HS-5 (cell line): ENCODE results near the gene CCDC117.
"Not testable (repeated sequence)": the region's sequence is repeated elsewhere in the genome, so short reads cannot be mapped to it uniquely, and the experiment has no call there.

Source experiments
- DNase-seq: peaks from one replicate; pipeline ENCODE4 v3.0.0-alpha.2; 2012; ENCODE audit warnings: low read depth

Gene CCDC117

GRCh38 chr22:28801845-28802594, 29.5 kb downstream of the CCDC117 start:
- no peak for DNase-seq

DNA sequence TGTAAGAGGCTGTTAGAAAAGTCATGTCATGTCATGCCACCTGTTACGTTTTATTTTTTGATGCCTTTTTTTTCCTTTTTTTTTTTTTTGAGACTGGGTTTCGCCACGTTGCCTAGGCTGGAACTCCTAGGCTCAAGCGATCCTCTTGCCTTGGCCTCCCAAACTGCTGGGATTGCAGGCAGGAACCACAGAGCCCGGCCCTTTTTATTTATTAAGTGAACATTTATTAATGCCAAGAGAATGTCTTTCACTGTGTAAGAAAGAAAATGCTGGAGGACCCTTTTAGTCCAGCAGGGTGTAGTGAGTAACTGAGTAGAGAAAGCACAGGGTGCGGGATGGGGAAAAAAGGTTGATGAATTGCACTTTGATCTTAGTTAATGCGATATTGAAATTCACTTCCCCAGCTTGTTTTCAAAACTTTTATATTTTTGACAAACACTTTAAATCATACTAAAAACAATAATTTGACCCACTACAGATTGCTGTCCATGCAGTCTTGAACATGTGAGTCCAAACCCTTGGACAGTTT, 30.2 kb downstream of the CCDC117 start:
- no peak for DNase-seq

DNA sequence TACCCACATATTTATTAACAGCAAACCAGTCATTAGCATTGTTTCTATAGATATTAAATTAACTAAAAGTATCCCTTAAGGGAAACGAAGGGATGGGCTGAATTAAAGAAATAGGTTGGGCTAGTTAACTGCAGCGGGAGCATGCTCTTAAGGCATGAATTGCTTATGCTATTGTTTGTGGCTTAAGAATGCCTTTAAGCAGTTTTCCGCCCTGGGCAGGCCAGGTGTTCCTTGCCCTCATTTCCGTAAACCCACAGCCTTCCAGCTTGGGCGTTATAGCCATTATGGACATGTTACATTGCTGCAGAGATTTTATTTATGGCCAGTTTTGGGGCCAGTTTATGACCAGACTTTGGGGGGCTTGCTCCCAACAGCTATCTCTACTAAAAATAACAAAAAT, 32.9 kb downstream of the CCDC117 start:
- not testable (repeated sequence) for DNase-seq

DNA sequence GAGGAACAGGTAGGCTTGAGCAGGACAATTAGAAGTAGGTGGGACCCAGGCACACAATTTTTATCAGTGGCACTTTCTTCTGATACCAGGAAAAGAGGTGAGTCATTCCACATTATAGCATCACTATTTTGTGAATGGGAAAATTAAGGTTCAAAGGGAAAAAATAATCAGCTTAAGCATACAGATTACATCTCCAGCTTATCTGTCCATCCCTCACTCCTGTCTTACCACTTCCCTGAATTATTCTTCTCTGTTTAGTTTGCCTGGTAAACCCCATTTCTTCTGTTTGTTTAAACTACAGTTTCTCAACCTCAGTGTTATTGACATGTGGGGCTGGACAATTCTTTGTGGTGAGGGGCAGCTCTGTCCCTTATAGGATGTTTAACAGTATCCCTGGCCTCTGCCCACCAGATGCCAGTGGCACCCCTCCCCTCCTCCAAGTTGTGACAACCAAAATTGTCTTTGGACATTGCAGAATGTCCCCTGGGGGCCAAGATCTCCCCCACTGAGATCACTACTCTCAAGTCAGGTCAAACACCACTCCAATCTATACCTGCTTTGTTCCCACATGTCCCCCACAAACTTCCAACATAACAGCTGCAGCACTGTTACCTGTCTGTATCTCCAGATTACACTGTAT, 36.3 kb downstream of the CCDC117 start:
- DNase-seq = no peak

GRCh38 chr22:28810821-28811491, 38.5 kb downstream of the CCDC117 start:
- no peak for DNase-seq

GRCh38 chr22:28812516-28812915, 40.0 kb downstream of the CCDC117 start:
- DNase-seq = no peak

DNA sequence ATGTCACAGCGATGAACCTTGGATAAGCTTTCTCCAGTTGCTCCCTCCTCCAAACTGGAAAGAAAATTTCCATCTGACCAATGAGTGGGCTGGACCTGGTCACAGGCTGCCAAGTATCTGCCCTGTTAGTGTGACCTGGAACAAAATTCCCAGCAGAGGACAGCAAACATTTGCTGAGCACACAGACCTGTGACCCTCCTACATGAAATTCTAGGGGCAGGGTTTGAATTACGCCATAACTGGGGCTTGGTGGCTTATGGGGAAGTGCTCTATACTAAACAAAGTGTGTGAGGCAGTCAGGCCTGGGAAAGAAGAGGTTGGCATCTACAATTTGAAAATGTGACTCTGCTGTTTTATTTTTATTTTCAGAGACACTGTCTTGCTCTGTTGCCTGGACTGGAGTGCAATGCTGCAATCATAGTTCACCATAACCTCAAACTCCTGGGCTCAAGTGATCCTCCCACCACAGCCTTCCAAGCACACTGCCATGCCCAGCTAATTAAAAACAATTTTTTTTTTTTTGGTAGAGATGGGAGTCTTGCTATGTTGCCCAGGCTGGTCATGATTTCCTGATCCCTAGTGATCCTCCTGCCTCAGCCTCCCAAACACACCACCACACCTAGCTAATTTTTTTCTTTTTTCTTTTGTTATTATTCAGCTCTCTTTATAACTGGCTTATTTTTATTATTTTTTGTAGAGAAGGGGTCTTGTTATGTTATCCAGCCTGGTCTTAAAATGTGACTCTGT, 41.5 kb downstream of the CCDC117 start:
- DNase-seq = no peak

- no peak for DNase-seq
These were observed 42.6 kb downstream of the CCDC117 start for GRCh38 chr22:28815111-28815510.

DNA sequence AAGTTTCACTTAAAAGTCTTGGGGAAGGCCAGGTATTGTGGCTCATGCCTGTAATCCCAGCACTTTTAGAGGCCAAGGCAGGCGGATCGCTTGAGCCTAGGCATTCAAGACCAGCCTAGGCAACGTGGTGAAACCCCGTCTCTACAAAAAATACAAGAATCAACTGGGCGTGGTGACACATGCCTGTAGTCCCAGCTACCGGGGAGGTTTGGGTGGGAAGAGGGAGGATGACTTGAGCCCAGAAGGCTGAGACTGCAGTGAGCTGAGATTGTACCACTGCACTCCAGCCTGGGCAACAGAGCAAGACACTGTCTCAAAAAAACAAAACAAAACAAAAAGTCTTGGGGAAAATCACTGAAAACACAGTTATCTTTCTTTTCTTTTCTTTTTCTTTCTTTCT, 43.2 kb downstream of the CCDC117 start:
- no peak for DNase-seq

GRCh38 chr22:28817064-28817463, 44.6 kb downstream of the CCDC117 start:
- no peak for DNase-seq

DNA sequence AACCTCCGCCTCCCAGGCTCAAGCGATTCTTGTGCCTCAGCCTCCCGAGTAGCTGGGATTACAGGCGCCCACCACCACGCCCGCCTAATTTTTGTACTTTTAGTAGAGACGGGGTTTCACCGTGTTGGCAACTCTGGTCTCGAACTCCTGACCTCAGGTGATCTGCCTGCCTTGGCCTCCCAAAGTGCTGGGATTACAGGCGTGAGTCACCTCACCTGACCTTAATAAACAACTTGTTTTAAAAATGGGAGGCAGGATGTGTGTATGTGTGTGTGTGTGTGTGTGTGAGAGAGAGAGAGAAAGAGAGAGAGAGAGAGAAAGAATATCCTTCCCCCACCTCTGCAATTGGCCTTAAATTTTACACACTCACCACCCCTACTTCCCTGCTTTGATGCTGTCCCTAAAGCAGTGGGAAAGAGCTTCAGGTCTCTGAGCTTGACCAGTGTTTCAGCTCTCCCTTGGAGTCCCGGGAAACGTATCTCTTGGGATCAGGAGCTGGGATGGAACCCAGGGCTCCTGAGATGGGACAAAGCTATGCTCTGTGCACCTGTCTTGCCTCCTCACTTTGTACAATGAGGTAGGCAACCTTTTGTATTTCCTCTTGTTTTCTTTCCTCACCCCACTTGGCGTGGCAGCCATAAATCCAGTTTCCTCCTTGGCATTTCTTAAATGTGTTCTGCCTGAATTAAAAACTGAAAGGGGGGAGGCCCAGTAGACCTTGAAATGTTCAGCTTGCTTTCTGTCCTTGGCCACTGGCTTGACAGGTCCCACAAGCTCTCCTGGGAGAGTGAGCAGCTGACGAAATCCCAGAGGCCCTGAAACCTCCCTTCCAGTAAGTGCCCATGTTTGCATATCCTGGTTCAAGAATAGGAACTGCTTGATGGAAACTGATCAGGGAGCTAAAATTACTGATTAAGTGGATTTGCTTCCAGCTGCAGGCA, 45.7 kb downstream of the CCDC117 start:
- no peak for DNase-seq

DNA sequence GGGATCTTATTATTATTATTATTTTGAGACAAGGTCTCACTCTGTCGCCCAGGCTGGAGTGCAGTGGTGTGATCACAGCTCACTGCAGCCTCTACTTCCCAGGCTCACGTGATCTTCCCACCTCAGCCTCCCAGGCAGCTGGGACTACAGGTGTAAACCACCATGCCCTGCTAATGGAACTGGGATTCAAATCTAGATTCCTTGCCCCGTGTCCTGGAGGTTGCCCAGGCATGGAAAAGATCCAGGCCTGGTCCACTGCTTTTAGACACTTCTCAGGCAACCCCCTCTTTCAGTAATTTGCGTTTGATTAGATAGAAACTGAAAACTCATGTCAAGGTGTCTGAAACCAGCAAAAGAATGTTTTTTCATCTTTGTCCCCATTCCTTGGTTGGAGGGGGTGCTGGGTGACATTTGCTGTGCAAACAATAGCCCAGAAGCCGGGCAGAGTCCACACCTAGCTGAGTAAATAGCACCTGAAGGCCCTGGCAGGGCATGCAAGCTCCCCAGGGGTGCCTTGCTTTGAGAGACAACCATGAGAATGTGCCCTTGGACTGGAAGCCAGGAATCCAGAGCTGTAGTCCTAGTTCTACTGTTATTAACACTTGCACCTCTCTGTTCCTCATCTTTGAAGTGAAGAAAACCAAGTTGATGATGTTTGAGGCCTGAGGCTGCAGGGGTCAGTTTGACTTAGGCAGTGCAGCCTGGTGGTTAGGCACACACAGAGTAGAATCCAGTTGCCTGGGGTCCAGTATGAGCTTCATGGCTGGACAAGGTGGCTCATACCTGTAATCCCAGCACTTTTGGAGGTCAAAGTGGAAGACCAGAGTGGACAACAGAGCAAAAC, 47.0 kb downstream of the CCDC117 start:
- no peak for DNase-seq

DNA sequence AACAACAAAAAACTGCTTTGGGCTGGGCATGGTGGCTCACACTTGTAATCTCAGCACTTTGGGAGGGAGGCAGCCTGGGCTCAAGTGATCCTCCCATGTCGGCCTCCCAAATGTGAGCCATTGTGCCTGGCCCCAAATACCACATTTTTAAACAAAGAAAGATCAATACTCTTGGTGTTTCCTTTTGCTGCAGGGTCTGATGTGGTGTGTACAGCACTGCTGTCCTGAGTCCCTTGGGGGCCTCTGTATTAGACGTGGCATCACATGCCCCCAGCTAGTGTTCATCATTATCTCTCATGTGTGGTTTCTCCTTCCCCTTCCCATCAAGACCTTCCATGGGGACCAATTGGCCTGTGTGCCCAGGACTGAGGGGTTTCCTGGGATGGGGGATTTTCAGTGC, 48.4 kb downstream of the CCDC117 start:
- DNase-seq = no peak

DNA sequence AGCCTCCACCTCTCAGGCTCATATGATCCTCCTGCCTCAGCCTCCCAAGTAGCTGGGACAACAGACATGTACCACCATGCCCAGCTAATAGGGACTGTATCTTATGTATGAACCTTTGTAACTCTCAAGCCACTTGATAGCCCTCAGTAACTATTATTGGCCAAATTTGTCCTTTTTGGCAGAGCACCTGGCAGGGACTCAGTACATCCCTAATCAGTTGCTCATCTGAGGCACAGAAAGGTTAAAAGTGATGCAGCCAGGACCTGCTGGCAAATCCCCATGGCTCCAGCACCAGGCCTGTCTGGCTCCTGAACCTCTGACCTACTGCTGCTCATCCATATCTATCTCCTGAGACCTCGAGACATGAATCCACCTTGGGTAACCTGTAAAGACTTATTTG, 49.0 kb downstream of the CCDC117 start:
- no peak for DNase-seq

GRCh38 chr22:28822930-28823551, 50.5 kb downstream of the CCDC117 start:
- no peak for DNase-seq

- DNase-seq = not testable (repeated sequence)
These were observed 52.0 kb downstream of the CCDC117 start for GRCh38 chr22:28824455-28824854.

- DNase-seq = not testable (repeated sequence)
These were observed 53.9 kb downstream of the CCDC117 start for GRCh38 chr22:28826430-28826829.

GRCh38 chr22:28826921-28827320, 54.4 kb downstream of the CCDC117 start:
- DNase-seq = no peak

DNA sequence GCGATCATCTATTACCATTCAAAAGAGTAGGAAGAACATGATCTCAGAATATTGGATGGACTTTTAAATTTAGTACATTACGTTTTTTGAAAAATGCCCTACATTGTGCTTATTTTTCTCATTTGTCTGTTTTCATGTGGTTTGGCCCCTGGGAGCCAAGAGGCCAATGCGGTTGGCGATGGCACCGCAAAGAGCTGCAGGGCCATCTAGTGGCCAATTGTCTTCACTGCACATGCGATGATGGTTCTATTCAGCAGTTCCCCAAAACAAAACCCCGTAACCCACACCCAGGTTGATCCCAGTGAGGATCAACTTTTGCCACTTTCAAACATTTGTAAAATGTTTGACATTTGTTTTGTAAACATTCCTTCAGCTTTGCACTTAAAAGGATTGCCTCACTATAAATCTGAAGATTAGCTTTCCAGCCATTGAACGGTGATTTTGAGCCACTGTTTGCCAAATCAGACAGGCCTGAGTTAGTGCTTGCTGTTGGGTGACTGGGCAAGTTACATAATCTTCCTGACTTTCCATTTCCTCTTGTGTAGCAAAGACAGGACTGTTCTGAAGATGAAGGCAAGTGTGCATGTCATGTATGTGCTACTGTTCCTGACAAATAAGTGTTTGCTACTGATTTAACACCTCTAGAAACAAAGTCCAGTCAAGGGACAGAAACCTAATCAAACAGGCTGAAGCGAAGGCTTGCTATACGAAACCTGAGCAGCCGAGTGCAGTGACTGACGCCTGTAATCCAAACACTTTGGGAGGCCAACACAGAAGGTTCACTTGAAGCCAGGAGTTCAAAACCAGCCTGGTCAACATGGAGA, 57.1 kb downstream of the CCDC117 start:
- DNase-seq = peak; percentile 29
